Suprapubic skin (tissue), 4 donors: Measurements from ENCODE around the gene IGFBP4. TPM values are rescaled to one million over a fixed set of nuclear protein-coding genes. Genes with fewer than 3 reads are reported as not detected.
A peak's percentile ranks its signal among the peaks of the same experiment; 100 is the strongest.

ENCODE experiments used
- DNase-seq, 2 donors: peaks; one replicate each; pipeline ENCODE4 v3.0.0-alpha.2; 2019; ENCODE audit warnings: low spot score in 2 of 2
- H3K27ac ChIP-seq: fragments of 200-600 bp; sonication (generic); one replicate; pipeline ENCODE4 v1.5.1; 2019
- H3K27me3 ChIP-seq: fragments of 200-600 bp; sonication (generic); one replicate; pipeline ENCODE4 v1.5.1; 2019
- H3K36me3 ChIP-seq: fragments of 200-600 bp; sonication (generic); one replicate; pipeline ENCODE4 v1.5.1; 2019
- H3K4me1 ChIP-seq: fragments of 200-600 bp; sonication (generic); one replicate; pipeline ENCODE4 v1.5.1; 2019
- H3K4me3 ChIP-seq: fragments of 200-600 bp; sonication (generic); one replicate; pipeline ENCODE4 v1.5.1; 2019; ENCODE audit warnings: mild to moderate bottlenecking
- H3K9me3 ChIP-seq: fragments of 200-600 bp; sonication (generic); one replicate; pipeline ENCODE4 v1.5.1; 2019
- EP300 ChIP-seq: sonication (generic); formaldehyde crosslinking; IDR thresholded peaks from one replicate; pipeline ENCODE4 v1.6.1; 2017; ENCODE audit warnings: antibody characterized with exemption
- POLR2A ChIP-seq, 2 donors: fragments of 450-650 bp; IDR thresholded peaks; one replicate each; pipeline ENCODE4 v1.6.1; 2017; ENCODE audit warnings: antibody characterized with exemption in 2 of 2, mild to moderate bottlenecking in 2 of 2, moderate library complexity in 2 of 2
- POLR2AphosphoS5 ChIP-seq, 3 donors: sonication (generic); formaldehyde crosslinking; IDR thresholded peaks; one replicate each; pipeline ENCODE4 v1.6.1; 2017; ENCODE audit warnings: antibody characterized with exemption in 3 of 3
- WGBS: methylation state at CpG from one replicate; pipeline ENCODE4 v1.1.5; 2018; 5-methylcytosine and 5-hydroxymethylcytosine counted together
- total RNA-seq, 4 donors: library from RNA; depleted of rRNA; stranded (reverse); fragments of >200 nt; gene quantifications; one replicate each; pipeline ENCODE4 v1.1.0, GENCODE V29; 2016
- TF ChIP-seq, protein P1 (sequence below), 2 donors: fragments of 200-600 bp in 1 of 2; fragments of 450-650 bp in 1 of 2; sonication (generic) in 1 of 2; IDR thresholded peaks; one replicate each; pipeline ENCODE4 v1.5.1; 2016 to 2019; ENCODE audit warnings: antibody characterized with exemption in 2 of 2, mild to moderate bottlenecking in 1 of 2, moderate library complexity in 1 of 2

The IGFBP4 gene
- total RNA-seq, 4 donors from 2014 or later, result 45.0 to 88.8 (median 74.6) TPM

DNA sequence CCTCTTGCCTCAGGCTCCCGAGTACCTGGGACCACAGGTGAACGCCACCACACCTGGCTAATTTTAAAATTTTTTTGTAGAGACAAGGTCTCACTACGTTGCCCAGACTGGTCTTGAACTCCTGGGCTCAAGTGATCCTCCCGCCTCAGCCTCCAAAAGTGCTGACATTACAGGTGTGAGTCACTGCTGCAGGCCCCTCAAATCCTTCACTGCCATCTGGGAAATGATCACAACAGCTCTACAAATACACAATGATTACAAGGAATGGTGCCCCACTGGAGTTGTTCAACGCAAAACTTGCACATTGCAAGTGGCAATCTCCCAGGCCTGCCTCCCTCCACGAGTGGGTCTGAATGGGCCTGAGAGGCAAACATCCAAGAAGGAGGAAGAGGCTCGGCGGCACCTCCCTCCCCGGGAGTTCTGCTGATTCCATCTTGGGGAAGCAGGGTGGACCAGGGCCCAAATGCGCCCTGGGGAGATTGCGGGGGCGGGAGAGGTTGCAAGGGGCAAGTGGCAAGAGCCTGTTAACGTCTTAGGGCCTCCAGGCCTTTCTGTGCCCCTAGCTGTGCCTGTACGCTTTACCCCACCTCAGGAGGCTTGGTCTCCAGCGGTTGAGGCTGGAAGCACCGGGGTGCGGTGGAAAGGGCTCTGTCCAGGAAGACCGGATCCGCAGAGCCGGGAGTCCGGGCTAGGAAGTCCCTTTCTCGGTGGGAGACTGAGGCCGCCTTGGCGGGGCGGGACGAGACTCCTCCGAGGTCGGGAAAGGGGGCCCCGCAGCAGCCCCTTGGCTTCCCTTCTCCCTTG is 656 bp upstream of the IGFBP4 start:
- TF ChIP-seq POLR2A (IDR thresholded peaks at IDR 0.05), result no peak
- TF ChIP-seq EP300, result no peak
- no peak for TF ChIP-seq POLR2AphosphoS5 (IDR thresholded peaks at IDR 0.05)
- TF ChIP-seq, protein P1, sequence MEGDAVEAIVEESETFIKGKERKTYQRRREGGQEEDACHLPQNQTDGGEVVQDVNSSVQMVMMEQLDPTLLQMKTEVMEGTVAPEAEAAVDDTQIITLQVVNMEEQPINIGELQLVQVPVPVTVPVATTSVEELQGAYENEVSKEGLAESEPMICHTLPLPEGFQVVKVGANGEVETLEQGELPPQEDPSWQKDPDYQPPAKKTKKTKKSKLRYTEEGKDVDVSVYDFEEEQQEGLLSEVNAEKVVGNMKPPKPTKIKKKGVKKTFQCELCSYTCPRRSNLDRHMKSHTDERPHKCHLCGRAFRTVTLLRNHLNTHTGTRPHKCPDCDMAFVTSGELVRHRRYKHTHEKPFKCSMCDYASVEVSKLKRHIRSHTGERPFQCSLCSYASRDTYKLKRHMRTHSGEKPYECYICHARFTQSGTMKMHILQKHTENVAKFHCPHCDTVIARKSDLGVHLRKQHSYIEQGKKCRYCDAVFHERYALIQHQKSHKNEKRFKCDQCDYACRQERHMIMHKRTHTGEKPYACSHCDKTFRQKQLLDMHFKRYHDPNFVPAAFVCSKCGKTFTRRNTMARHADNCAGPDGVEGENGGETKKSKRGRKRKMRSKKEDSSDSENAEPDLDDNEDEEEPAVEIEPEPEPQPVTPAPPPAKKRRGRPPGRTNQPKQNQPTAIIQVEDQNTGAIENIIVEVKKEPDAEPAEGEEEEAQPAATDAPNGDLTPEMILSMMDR (IDR thresholded peaks at IDR 0.05), result no peak
- no peaks in the 10 kb centered on the region for H3K9me3 ChIP-seq
- H3K4me1 ChIP-seq, result peaks cover 56% of the 10 kb centered on the region
- WGBS, result 22% methylated on average over 26 of the region's 29 CpGs
- DNase-seq, result peak; percentile 82
- H3K4me3 ChIP-seq, result peak overlapping the region; percentile 71
- H3K27ac ChIP-seq, result peak overlapping the region; percentile 93
- no peaks in the 10 kb centered on the region for H3K36me3 ChIP-seq
- no peaks in the 10 kb centered on the region for H3K27me3 ChIP-seq

DNA sequence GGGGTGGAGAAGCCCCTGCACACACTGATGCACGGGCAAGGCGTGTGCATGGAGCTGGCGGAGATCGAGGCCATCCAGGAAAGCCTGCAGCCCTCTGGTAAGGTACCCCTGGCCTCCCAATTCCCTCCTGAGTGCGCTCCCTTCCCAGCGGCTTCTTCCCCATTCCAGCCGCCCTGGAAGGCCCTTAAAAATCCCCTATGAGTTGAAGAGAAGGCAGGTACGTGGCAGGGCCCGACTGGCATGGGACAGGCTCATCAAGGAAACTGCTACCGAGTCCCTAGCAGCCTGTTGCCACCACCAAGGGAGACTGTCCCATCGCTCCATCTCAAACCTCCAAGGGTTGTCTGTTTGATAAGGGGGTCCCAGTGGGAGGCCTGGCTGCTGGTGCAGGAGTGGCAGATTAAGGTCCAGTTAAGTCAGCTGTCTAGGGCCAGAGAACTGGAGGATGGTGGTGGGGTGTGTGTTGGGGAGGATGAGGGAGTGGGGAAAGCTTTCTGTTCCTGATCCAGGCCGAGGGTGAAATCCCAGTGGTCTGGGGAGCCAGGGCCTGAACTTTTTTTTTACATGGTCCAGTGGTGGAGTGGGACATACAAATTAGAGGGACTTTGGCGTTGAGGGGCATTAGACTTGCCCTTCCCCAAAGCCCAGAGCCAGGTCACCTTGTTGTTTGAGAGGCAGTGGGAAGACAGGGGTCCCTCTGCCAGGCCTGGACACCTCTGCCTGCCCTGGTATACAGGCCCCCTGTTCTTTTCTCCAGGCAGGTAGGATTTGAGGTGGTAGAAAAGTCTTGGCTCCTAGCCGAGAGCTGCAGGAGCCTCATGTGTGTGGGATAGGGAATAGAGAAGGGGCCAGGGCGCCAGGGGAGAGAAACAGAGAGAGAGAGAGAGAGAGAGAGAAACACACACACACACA is 994 bp downstream of the IGFBP4 start:
- Histone ChIP-seq H3K27ac (peak overlapping the region; percentile 93), H3K27me3 (no peaks in the 10 kb centered on the region), H3K4me3 (peak overlapping the region; percentile 71), H3K4me1 (peaks cover 73% of the 10 kb centered on the region), H3K36me3 (no peaks in the 10 kb centered on the region), H3K9me3 (no peaks in the 10 kb centered on the region)
- TF ChIP-seq EP300, result no peak
- no peak for TF ChIP-seq POLR2A (IDR thresholded peaks at IDR 0.05)
- no peak for TF ChIP-seq POLR2AphosphoS5 (IDR thresholded peaks at IDR 0.05)
- TF ChIP-seq, protein P1 (IDR thresholded peaks at IDR 0.05), result no peak
- DNase-seq, result no peak
- WGBS, result 24% methylated on average over 10 of the region's 15 CpGs

DNA sequence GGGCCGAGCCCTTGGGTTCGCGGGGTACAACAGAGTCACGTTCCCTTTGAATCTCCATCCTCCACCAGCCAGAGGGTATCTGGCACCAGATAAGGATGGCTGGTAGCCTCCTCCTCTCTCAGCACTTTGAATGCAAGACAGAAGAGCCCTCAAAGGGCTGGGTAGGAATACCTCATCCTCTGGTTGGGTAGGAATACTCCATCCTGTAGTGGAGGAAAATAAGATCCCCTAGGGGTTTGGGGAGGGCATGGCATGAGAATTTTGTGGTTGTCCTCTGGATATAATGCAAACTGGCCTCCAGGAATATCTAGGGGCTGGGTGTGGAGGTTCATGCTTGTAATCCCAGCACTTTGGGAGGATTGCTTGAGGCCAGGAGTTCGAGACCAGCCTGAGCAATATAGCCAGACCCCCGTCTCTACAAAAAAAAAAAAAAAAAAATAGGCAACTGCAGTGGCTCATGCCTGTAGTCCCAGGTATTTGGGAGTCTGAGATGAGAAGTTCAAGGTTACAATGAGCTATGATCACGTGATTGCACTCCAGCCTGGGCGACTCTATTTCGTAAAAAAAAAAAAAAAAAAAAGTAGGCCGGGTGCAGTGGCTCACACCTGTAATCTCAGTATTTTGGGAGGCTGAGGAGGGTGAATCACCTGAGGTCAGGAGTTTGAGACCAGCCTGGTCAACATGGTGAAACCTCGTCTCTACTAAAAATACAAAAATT is 2.7 kb downstream of the IGFBP4 start:
- H3K27me3 ChIP-seq, result no peaks in the 10 kb centered on the region
- H3K4me1 ChIP-seq, result peaks cover 86% of the 10 kb centered on the region
- peak overlapping the region; percentile 93 for H3K27ac ChIP-seq
- TF ChIP-seq EP300 (no peak), POLR2AphosphoS5 (IDR thresholded peaks at IDR 0.05) (no peak), POLR2A (IDR thresholded peaks at IDR 0.05) (no peak)
- TF ChIP-seq, protein P1 (IDR thresholded peaks at IDR 0.05), result no peak
- WGBS, result 54% methylated on average over 11 of the region's 11 CpGs
- no peaks in the 10 kb centered on the region for H3K9me3 ChIP-seq
- DNase-seq, result no peak
- H3K4me3 ChIP-seq, result peak overlapping the region; percentile 71
- no peaks in the 10 kb centered on the region for H3K36me3 ChIP-seq

- no peaks in the 10 kb centered on the region for H3K27me3 ChIP-seq
- H3K36me3 ChIP-seq, result no peaks in the 10 kb centered on the region
- peak overlapping the region; percentile 74 for H3K27ac ChIP-seq
- no peak for DNase-seq
- peak overlapping the region; percentile 71 for H3K4me3 ChIP-seq
- 43% methylated on average over 8 of the region's 8 CpGs for WGBS
- H3K4me1 ChIP-seq, result peaks cover 90% of the 10 kb centered on the region
- TF ChIP-seq POLR2AphosphoS5 (IDR thresholded peaks at IDR 0.05) (no peak), POLR2A (IDR thresholded peaks at IDR 0.05) (no peak), EP300 (no peak)
- TF ChIP-seq, protein P1 (IDR thresholded peaks at IDR 0.05), result no peak
- no peaks in the 10 kb centered on the region for H3K9me3 ChIP-seq
Measured at GRCh38 chr17:40447148-40447644, 3.9 kb downstream of the IGFBP4 start.
